Urothelium cell line (cell line): ENCODE measurements around the gene KCNMB2.
"Not testable (repeated sequence)": the region's sequence is repeated elsewhere in the genome, so short reads cannot be mapped to it uniquely, and the experiment has no call there.

ENCODE experiments used
- DNase-seq: peaks from one replicate; pipeline ENCODE4 v3.0.0; 2011; ENCODE audit warnings: low spot score, mixed read lengths
- FAIRE-seq: peaks from 2 replicates; lab custom pipeline; 2011; peaks lifted over from hg19 to GRCh38; lab: Jason Lieb, UNC

Gene KCNMB2

DNA sequence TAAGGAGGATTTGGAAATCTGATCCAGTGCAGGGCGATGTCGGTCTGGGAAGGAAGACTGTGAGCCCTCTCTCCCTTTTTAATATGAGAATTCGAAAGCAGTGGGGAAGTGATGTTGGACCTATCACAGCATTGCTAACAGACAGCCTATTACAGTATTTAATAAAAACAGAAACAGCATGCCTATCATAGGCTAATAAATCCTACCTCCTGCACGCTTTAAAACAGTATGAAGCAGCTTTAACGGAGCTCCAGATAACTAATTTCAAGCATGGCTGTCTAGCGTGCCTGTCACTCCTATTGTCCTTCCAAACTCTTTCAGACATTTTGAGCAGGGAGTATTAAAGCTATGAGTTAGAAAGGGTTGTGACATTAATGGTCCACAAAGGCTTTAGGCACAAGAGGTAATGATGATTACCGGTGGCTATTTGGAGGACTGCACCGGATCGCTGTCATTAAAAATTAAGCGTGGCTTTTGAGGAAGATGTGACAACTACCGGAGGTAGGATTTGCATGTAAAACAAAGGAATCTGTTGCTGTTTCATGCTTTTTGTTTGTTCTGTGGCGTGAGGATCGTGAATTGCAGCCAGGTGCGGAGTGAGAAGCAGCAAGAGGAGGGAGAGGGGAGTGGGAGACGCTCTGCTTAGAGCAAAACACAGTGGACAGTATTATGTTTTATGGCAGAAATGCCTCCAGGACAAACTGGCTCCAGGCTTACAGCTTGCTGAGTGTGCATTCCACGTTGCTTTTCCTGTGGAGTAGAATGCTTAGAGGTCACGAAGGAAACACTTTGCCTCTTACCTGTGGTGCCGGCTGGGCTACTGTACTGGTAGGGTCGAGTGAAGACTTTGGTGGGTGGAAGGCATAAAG, at the start of gene KCNMB2:
TSS of gene KCNMB2 (plus strand) at position 226 of the 869 bp plus-strand sequence.
- DNase-seq, result no peak
- no peak for FAIRE-seq

DNA sequence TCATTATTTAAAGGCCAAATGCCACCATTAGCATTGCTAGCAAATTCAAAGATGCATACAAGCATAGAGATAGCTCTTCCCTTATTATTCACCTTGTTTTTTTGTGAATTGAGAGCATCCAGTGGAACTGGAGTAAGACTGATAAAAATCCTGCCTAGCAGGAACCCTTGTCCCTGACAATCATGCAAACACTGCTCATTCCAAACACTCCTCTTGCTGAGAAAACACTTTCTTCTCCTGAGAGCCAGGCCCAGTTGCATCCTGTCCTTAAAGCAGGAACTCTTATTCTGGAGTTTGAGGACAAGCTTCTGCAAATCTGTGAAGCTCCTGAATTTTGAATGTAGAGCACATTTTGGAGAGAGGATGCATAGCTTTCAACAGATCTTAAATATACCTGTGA, 49.3 kb upstream of the KCNMB2 start:
- DNase-seq (no peak), FAIRE-seq (no peak)

GRCh38 chr3:178487752-178488151, 48.5 kb upstream of the KCNMB2 start:
- no peak for DNase-seq
- no peak for FAIRE-seq

DNA sequence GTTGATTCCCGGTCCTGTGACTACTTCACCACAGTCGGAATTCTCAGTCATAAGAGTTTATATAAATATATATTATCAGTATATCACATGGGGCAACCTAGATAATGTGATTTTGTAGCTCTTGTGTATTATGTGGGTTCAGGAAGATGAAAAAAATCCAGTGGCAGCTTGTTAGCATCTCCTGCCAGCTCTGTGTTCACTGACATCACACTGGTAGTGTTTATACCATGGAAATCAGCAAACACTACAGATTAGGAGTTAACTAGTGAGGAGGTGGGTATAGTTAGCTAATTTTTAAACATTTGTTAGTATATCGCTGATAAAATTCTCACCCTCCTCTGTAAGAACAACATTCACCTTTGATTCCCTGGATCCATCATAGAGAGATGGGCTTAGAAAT, 44.5 kb upstream of the KCNMB2 start:
- FAIRE-seq, result no peak
- no peak for DNase-seq

- DNase-seq (no peak), FAIRE-seq (no peak)
Observed at GRCh38 chr3:178492491-178492890, 43.7 kb upstream of the KCNMB2 start.

- no peak for DNase-seq
- no peak for FAIRE-seq
Observed at GRCh38 chr3:178494386-178494785, 41.9 kb upstream of the KCNMB2 start.

- no peak for FAIRE-seq
- DNase-seq, result no peak
Observed at GRCh38 chr3:178496911-178497310, 39.3 kb upstream of the KCNMB2 start.

DNA sequence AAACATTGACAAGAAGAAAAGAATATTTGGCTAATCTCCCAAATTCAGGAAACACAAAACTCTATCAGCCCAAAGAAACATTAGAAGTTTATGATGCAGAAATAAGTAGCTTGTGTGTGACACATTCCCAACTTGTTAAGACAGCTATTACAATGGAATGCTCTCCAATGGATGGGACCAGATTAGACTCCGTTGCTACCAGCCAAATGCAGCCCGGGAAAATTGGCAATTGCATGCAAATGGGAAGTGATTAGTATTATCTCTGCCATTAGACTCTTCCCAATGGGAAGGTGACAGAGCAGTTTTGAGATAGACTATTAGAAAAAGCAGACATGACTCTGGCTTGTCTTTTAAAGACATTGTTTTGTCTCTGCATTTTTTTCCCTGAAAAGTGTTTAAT, 37.4 kb upstream of the KCNMB2 start:
- FAIRE-seq (no peak), DNase-seq (no peak)

GRCh38 chr3:178500631-178501030, 35.6 kb upstream of the KCNMB2 start:
- no peak for FAIRE-seq

DNA sequence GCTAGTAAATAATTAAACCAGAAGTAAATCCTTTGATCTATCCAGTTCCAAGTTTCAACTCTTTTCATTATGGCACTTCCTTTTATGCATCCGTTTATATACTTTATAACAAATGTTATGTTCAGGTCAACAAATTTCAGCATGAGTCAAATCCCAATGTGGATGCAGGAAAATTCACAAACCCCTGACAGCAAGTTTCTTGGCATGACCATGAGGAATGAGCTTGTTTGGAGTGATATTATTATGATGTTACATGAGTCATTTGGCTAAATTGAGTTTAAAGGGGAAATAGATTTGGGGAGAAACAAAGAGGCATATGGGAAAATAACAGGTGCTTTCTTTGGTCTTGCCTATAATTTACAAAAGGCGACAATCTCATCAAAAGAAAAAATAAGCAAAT, 32.1 kb upstream of the KCNMB2 start:
- FAIRE-seq, result no peak
- DNase-seq, result no peak

More at GRCh38 chr3:178500631-178501030, 35.6 kb upstream of the KCNMB2 start:
- DNase-seq, result no peak

GRCh38 chr3:178505832-178506231, 30.4 kb upstream of the KCNMB2 start:
- DNase-seq (no peak), FAIRE-seq (no peak)

DNA sequence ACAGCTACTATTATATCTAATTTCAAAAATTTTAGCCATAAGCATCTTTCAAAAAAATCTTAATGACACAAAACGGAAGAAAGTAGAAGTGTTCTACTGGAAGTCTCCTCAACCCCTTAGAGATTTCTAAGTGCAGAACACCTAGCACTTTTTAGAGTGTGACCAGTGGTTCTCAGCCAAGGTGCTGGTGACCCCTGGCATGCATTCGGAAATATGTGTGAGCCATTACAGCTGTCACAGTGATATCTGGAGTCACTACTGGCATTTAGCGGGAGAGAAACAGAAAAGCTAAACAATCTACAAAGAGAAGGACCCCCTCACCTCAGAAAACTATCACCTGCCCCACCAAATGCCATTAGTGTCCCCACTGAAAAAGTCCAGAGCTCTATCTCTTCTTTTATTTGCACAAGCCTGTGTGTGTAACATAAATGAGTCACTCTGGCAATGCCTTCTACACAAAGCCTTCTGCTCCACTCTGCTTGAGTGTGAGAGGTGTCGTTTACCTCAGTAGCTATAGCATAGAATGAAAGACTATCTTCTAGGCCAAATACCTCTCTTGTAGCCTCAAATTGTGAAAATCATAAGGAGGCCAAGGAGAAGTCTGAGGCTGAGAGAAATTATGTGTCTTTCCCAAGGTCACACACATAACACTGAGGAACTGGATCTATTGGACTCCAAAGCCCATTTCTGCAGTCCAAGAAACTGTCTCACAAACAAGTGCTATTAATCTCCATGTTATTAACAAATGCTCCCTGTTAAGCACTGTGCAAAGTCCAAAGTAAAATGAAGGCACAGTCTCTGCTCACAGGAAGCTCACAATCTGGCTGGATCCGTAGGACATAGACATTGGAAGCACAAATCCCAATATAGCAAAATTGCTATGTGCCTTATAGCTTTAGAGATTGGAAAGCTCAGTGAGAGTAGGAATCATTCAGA, 28.5 kb upstream of the KCNMB2 start:
- no peak for FAIRE-seq
- no peak for DNase-seq

- FAIRE-seq, result no peak
- no peak for DNase-seq
Observed at GRCh38 chr3:178508443-178508825, 27.8 kb upstream of the KCNMB2 start.

- DNase-seq (no peak), FAIRE-seq (no peak)
Observed at GRCh38 chr3:178510496-178510895, 25.7 kb upstream of the KCNMB2 start.

GRCh38 chr3:178512647-178513046, 23.6 kb upstream of the KCNMB2 start:
- DNase-seq (no peak), FAIRE-seq (no peak)

DNA sequence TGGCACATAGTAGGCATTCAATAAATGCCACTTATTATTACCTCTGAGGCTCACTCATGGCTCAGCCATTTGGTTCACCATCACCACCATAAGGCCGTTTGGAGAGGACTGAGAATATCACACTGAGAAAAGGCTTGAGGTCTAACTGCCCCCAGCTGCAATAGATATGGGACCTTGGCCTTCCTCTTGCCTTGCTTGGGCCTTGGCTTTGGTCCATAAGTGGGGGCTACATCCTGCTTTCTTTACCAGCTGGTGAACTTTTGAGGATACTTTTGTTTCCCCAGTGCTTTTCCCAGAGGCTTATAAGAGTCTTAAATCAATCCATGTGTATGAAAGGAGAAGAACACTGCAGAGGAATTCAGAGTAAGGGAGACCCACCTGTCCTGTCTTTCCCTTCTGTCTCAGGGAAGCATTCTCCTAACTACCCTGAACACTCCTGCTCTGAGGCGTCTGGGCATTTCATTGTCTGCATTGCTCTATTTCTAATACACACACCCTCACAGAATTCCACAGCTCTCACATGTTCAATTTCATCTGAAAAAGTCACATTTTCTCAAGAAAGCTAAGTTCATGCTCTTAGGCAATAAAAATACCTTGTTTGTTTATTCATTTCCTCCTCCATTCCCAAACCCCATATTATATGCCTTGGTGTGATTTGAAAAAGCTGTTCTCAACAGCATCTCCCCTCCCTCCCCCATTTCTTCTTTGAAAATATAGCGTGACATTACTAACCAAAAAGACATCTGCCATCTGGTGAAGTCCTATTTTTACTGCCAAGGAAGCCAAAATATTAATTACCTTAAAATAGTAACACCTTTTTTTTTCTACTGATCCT, 22.5 kb upstream of the KCNMB2 start:
- DNase-seq (no peak), FAIRE-seq (no peak)

- FAIRE-seq, result no peak
- no peak for DNase-seq
Observed at GRCh38 chr3:178514401-178514800, 21.8 kb upstream of the KCNMB2 start.

- FAIRE-seq, DNase-seq: not testable (repeated sequence)
Observed at GRCh38 chr3:178515076-178515744, 21.0 kb upstream of the KCNMB2 start.

DNA sequence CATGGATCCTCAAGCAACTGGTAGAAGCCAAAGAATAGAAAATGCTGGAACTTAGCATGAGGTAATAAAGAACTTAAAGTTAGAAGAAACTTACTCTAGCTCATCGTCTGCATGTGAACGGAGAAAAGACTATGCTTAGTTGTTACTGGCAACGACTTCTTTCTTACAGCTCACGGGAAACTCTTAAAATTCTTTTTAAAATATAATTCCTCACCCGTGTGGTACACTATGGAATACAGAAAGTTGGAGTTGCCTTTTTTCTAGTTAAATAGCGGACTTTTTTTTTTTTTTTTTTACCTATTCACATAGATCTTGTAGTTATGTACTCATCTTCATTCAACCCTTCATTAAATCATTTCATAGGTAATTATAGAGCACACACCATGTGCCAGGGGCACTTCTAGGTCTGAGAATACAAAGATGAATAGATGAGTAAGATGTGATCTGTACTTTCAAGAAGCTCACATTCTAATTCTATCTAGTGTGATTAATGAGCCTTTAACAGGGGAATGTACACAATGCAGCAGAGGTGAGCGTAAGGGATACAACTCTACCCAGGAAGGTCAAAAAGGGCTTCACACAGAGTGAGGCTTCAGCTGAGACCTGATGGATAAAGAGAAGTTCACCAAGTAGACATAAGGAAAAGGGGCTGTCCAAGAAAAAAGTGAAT, 18.4 kb upstream of the KCNMB2 start:
- DNase-seq (no peak), FAIRE-seq (no peak)
